Activated CD4-positive, alpha-beta T cell treated with anti-CD3 and anti-CD28 coated beads for 24 hours (primary cell): Measurements from ENCODE around the gene NCMAP.
"Not testable (repeated sequence)": the region's sequence is repeated elsewhere in the genome, so short reads cannot be mapped to it uniquely, and the experiment has no call there.

Experiments
- DNase-seq, 2 donors: peaks; one replicate each; pipeline ENCODE4 v3.0.0-alpha.2; 2020; ENCODE audit warnings: low read depth in 2 of 2

Gene NCMAP, protein sequence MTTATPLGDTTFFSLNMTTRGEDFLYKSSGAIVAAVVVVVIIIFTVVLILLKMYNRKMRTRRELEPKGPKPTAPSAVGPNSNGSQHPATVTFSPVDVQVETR

DNA sequence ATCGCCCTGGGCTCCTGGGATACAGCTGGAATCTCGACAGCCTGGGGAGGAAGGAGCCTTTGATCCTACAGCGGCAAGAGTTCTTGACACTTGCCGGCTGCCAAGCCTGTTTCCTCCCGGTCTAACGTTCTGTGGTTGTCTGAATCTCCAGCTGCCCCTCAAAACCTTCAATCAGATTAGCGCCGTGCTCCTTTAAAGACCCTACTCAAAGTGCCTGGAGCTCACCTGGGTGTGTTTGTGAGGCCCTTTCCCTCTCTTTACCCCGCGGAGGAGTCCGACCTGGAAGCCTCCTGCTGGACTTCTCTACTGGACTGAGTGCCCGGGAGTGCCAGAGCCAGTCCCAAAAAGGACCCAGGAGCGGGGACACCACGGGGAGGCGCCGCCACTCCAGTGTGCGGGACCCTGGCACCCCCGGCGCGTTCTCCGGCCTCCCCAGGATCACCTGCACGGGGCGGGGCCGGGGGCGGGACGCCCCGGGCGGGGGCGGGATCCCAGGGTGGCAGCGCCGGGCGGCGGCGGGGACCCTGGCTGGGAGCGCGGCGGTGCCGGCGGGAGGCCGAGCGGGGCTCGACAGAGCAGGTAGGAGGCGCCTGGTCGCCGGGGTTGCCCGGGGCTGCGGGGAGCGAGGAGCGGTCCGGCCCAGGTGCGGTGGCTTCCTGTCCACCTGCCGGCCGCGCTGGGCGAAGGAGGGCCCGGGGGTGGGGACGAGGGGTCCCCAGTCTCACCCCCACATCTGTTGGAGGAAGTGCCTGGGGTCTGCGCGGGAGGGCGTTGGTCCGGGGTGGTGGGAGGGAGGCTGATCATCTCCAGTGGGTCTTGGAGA is at the start of gene NCMAP:
Gene NCMAP, plus strand, starts transcription at position 497 of the 823 bp plus-strand sequence. CDS start 39,344 bp downstream, outside the sequence.
- peak; percentile 25 for DNase-seq

DNA sequence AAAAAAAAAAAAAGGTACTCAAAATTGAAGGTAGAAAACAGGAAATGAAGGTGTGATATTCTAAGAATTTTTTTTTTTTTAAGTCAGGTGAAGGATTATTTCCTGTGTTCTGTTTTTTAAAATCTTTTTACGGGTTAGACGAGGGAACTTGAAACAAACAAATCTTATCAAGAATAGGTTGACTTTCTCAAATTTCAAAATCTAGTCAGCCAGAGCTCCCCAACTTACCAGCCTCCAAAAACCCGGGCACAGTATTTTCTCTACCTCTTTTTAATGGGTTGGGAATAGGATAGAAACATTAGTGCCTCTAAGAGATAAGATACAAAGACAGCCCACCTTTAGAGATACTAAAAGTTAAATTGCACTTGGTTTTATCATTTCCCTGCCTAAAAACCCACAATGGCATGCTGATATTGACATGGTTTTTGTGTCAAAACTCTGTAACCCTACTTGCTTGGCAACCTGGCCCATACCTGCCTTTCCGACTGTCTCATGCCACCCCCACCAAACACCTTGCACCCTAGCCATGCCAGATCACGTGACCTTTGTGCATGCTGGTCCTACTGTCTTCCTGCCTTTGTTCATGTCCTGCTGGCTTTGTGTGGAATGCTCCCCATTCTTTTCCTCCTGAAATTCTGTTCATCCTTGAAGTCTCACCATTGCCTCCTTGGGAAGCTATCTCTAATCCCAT is 49.1 kb upstream of the NCMAP start:
- no peak for DNase-seq

DNA sequence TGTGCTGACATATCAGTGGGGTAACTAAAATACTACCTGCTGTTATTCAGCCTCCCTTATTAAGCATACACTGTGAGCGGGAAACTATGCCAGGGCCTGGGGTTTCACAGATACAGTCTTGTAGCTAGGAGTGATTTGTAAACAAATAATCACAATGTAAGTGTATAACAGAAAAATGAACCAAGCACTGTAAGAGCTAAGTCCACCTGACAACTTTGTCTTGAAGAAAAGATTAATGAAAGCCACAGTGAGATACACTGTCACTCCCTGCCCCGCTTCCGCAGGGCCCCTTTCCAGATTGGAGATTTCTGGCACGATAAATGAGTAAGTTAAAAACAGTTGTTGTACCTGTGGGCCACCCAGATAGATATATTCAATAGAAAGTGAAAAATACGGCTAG is 48.5 kb upstream of the NCMAP start:
- no peak for DNase-seq

DNA sequence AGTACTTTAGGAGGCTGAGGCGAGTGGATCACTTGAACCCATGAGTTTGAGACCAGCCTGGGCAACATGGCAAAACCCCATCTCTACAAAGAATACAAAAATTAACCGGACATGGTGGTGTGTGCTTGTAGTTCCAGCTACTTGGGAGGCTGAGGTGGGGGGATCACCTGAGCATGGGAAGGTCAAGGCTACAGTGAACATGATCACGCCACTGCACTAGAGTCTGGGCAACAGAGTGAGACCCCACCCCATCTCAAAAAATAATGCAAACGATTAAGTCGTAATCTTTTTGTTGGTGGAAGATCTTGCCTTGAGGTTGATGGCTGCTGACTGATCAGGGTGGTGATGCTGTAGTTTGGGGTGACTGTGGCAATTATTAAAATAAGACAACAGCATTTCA is 47.0 kb upstream of the NCMAP start:
- DNase-seq, result no peak

DNA sequence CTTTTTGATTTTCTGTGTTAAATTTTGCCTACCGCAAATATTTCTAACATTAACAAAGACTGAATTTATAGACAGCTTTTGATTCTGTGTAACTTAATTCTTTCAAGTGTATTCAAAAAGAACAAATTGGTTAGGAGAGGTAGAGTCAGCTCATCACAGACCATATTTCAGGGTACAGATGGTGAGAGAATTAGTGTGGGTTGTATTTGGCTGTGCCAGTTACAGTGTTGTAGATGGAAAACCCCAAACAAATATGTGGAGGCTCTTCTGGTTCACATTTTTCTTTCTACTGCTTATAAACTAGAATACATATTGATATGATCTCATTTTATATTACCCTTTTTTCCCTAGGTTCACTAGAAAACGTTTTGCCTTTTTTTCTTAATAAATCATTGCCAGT is 42.2 kb upstream of the NCMAP start:
- no peak for DNase-seq

DNA sequence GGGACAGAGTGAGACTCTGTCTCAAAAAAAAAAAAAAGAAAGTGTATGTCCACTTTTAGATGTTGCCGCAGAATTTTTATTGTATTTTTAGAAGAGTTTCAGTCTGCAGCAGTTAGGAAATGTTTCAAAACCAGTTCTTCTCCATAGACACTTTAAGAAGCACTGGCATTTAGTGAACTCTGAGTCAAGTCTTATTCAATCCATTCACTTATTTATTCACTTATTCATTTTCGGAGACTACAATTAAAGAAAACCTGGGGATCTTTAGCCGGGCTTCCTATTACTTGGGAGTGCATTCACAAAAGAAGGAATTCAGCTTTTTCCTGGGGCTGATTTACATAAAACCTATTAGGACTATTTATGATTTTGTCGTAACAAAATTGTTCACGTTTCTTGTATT is 40.9 kb upstream of the NCMAP start:
- no peak for DNase-seq

DNA sequence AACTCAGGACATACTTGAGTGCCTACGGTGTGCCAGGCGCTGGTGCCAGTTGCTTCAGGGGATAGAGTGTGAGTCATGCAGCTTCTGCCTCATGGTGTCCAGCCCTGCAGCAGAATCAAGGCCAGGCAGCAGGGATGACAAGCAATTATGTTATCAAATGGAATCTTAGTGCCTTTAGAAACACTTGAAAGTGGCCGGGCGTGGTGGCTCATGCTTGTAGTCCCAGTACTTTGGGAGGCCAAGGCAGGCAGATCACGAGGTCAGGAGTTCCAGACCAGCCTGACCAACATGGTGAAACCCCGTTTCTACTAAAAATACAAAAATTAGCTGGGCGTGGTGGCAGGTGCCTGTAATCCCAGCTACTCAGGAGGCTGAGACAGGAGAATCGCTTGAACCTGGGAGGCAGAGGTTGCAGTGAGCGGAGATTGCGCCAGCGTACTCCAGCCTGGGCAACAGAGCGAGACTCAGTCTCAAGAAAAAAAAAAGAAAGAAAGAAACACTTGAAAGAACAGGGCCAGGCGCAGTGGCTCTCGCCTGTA is 40.1 kb upstream of the NCMAP start:
- not testable (repeated sequence) for DNase-seq

DNA sequence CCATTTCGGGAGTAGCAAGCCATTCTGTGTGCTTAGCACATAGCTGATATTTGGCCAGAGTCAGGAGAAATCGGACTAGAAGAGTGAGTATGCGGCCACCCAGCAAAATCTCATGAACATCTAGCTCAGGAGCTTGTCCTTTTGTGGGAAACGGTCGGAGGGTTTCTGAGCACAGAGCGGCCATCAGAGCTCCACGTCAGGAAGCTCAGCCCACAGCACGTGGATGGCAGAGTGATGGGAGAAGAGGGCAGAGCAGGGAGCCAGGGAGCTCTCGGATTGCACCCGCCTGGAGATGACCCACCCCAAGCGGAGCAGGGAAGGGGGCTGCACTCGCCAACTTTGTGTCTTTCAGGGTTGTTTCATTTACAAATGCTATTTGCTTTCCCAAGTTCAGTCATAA is 39.4 kb upstream of the NCMAP start:
- DNase-seq, result no peak

DNA sequence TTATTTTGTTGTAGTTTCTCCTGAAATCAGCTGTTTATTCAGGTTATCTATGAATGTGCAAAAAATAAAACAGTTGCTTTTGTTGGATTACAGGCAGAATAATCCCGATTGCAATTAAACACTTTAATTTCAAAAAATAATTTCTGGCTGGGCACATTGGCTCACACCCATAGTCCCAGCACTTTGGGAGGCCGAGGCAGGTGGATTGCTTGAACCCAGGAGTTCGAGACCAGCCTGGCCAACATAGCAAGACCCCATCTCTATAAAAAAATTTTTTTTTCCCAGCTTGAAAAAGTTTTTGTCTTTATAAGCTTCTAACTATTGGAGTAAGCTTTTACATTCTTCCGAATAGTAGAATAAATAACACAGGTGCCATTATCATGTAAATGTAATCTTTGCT is 38.0 kb upstream of the NCMAP start:
- no peak for DNase-seq

DNA sequence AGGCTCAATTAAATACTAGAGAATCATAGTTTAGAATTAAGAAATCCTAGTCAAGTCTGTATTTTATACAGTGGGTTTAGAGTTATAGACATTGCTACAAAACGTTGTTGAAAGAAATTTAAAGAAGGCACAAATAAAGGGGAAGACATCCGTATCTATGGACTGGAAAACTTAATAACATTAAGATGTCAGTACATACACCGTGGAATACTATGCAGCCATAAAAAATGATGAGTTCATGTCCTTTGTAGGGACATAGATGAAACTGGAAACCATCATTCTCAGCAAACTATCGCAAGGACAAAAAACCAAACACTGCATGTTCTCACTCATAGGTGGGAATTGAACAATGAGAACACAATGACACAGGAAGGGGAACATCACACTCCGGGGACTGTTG is 35.6 kb upstream of the NCMAP start:
- DNase-seq, result not testable (repeated sequence)

DNA sequence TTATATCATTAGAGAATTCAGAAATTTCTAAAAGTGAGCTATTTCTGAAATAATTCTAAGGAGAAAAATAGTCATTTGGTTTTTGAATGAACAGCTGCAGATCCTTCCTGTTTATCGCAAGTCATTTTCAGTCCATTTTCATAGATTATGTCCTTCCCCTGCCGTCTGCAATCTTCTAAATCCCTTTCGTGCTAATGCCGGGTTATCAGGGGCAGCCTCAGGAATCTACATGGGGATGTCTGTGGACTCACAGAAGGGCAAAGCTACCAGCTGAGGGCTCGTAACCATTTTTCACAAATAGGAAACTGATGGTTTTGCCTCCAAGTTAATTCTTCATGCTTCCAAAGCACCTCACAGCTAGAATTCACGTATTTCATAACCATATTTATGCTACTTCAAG is 30.3 kb upstream of the NCMAP start:
- DNase-seq, result no peak

DNA sequence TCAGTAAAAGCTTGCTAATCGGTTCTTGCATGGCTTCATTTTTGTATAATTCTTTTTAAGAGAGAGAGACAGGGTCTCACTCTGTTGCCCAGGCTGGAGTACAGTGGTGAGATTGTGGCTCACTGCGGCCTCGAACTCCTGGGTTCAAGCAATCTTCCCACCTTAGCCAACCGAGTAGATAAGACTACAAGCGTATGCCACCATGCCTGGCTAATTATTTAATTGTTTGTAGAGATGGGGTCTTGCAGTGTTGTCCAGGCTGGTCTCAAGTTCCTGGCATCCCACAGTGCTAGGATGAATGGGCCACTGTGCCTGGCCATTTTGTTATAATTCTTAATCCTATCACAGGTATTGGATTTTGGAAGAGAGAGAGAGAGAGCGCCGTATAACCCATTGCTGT is 29.8 kb upstream of the NCMAP start:
- no peak for DNase-seq

DNA sequence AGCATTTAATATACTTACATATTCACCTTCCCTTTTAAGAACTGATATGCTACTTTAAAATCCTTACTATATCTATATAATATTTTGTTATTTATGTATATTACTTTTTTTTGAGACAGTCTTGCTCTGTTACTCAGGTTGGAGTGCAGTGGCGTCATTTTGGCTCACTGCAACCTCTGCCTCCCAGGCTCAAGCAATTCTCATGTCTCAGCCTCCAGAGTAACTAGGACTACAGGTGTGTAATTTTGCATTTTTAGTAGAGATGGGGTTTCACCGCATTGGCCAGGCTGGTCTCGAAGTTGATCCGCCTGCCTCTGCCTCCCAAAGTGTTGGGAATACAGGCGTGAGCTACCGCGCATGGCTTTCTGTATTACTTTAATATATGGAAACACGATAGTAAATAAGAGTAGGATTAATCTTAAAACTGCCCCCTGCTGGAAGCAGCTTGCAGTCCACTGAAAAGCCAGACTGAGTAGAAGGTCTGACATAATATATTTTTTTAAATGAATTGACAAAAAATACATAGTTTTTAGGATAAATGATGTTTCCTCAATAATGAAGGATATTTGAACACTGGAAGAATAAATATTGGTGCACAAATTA is 28.8 kb upstream of the NCMAP start:
- peak in 1 of 2 donors; percentile 46 for DNase-seq

DNA sequence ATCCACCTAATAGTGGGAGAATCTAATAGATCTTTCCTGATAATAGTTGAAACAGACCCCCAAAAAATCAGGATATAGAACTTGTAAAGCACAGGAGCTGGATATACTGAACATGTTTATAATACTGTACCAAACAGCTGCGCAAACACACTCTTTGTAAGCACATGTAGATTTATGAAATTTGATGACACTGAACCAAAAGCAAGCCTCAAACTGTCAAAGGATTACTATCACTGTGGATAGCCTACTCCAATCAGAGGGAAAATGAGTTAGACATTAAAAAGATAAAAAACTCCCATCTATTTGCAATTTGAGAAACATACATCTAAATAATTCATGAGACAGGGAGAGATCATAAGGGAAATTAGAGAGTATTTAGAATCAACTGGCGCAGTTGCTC is 27.1 kb upstream of the NCMAP start:
- no peak for DNase-seq

DNA sequence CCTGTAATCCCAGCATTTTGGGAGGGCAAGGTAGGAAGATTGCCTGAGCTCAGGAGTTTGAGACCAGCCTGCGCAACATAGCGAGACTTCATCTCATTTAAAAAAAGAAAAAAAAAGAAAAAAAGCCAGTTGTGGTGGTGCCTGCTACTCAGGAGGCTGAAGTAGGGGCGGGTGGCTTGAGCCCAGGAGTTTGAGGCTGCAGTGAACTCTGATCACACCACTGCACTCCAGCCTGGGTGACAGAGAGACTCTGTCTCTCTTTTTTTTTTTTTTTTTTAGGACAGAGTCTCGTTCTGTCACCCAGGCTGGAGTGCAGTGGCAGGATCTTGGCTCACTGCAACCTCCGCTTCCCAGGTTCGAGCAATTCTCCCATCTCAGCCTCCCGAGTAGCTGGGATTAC is 26.6 kb upstream of the NCMAP start:
- not testable (repeated sequence) for DNase-seq

DNA sequence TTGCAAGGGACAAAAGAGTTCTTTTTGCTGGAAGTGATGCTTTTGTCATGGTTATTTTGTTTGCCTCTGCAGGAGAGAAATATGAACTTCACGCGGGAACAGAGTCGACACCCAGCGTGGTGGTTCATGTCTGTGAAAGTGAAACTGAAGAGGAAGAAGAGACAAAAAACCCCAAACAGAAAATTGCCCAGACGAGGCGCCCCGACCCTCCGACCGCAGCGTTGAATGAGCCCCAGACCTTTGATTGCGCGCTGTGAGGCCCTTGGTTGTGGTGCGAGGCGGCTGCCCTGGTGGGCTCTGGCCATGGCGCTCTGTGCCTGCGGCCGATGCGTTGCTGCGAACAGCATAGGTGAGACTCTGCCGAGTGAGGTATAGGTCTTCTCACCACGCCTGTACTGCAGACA is 20.9 kb upstream of the NCMAP start:
- DNase-seq, result peak; percentile 36 to 58

DNA sequence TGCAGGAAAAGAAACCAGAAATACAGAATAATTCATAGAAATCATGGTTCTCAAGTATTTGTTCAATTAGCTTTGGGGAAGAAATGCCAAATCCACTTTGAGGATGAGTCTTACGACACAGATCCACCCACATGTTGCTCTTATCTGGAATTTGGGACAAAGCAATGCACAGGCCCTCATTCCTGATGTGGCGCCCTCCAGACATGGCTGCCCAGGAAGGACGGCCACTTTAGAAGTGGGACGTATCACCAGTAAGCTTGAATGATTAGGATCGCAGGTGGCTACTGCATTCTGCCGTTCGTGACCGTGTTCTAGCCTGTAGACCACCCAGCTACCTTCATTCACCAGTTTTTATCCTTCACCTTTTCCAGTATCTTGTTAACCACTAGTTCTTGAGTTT is 20.1 kb upstream of the NCMAP start:
- no peak for DNase-seq

DNA sequence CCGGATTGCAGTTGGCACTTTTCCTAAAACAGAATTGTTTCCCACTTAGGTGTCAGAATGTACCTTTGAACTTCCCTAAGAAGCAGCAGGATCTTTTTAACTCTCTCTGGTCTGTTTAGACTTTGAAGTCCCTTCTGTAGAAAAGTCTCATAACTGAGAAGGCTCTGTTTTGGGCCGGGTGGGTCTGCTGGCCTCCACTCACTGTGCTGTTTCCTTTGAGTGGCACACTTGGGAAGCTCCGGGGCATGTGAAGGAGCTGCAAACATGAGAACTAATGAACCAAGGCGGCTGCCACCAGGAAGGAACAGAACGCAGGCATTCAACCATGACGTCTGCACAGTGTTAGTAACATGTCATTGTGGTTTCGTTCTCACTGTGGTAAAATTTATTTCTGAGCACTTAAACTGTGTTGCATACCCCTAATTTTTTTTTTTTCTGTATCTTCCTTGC is 19.5 kb upstream of the NCMAP start:
- peak; percentile 33 to 43 for DNase-seq

DNA sequence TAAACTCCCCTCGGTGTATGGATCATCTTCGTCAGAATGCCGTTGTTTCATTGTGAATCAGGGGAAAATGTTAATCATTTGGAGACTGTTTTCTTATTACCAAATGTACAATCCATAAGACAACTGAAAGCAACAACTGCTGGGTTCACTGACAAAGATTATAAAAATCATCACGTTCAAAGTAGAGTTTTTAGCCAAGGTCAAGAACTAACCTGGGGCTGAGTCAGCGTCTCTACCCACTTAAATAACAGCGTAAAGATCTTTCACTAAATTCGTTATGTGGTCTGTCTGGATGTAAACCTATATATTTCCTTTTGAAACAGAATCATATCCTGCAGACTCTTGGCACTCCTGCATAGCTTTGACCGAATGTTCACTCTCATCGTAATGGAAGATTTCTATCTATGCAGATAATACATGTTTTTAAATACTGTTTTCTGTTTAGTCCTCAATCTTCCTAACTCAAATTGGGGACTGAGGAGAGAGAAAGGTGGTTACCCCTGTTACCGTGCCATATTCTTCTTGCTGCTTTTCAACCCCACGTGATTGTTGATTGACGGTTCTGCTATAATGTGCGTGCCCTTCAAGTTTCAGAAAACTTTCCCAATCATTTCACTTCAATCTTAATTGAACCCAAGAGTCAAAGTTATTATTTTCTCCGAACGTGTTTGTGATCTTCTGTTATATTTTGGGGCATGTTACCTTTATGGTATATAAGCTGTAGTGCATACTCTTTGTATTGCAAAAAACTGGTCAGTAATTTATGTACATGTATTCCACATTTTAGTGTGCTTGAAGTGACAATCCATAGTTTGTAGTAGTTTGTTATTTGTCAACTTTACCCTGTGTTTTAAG is 15.6 kb upstream of the NCMAP start:
- no peak for DNase-seq

DNA sequence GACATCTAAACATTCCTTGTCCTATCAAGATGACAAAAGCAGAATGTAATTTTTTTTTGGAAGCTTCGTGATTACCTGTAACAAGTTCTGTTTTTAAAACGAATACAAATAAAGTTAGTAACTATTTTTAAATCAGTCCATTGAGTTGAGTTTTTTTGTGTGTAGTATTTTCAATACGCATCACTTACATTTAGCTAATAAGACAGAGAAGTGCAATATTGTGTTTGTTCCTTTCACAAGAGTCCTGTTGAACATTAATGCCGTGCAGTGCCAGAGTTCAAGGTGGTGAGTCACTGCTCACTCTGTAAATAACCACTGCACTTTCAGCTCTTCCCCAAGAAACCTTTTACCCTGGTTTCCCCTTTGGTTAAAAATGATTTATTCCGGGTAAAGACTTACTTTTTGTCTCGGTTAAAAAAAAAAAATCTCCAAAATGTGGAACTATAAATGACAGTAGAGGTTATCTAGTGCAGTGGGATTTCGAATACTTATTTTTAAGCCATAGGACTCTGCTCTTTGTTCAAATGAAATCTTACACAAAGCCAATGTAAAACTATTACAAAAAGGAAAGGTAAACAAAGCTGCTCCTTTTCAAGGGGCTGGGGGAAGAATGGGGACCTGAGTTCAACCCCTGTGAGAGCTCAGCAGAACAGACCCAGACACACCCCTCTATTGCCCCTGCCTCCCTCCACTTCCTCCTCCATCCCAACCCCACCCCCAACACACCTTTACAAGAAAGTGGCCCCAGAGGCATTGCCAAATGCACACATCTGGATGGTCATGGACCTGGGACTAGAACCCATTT is 14.8 kb upstream of the NCMAP start:
- DNase-seq, result no peak
